ENCODE data around the gene TAC1. TPM values are rescaled to one million over a fixed set of nuclear protein-coding genes. Genes with fewer than 3 reads are reported as not detected.

Gene TAC1
- total and polyA plus RNA-seq, 2 donors (not counting 1 experiment from before 2014, with no cell fraction given) = 0.33 TPM; not detected in 1

DNA sequence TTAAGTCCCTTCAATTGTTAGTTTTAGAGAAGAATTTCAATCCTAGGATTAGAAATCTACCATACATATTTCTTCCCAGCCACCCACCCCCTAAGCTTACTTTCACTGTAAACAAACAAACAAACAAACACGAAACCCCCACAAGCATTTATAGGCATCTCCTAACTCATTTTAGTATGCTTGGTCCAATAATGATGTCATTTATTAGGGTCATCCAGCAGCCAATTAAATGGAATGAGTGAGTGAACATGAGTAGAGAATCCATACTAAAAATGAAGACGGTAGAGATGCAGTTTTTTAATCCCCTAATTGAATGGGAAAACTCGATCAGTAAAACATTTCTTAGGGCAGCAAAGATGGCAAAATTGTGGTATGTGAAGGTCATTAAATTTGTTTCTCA, 3.2 kb downstream of the TAC1 start:
- Histone ChIP-seq H3K4me1 (ENCODE audit: control insufficient read depth, extremely low read depth, insufficient read depth, low read length) (no peaks in the 10 kb centered on the region), H3K9ac (ENCODE audit: insufficient read depth, low read length) (no peak overlapping the region), H3K36me3 (ENCODE audit: control insufficient read depth, insufficient read depth, low read length) (no peaks in the 10 kb centered on the region), H3K9me3 (ENCODE audit: control insufficient read depth, insufficient read depth, low read depth, low read length) (no peaks in the 10 kb centered on the region), H4K20me1 (ENCODE audit: control insufficient read depth, extremely low read depth, insufficient read depth, low read length) (no peaks in the 10 kb centered on the region), H3K27ac (ENCODE audit: insufficient read depth, low read length) (no peak overlapping the region), H3K4me2 (ENCODE audit: extremely low read depth, insufficient read depth, low read length) (no peak overlapping the region), H3K79me2 (ENCODE audit: control insufficient read depth, insufficient read depth, low read length) (no peaks in the 10 kb centered on the region), H3K4me3 (replicated peaks in 1 of 4; ENCODE audit: control extremely low read depth in 1 of 4, insufficient read depth in 1 of 4, low read depth in 3 of 4, low read length in 4 of 4) (no peak overlapping the region), H3K27me3 (ENCODE audit: control insufficient read depth, insufficient read depth, low read length) (peaks cover 19% of the 10 kb centered on the region), H2AFZ (ENCODE audit: low read length) (no peak overlapping the region)
- DNase-seq (ENCODE audit: low read depth in 2 of 2) = no peak
- no peak for TF ChIP-seq CTCF (conservative IDR thresholded peaks at IDR 0.05 in 1 of 2, IDR thresholded peaks at IDR 0.05 in 1 of 2; ENCODE audit: low read depth in 1 of 2, low read length in 2 of 2)
- TF ChIP-seq EZH2 (IDR thresholded peaks at IDR 0.05; ENCODE audit: low read length, missing control alignments) = no peak

- Histone ChIP-seq H3K79me2 (ENCODE audit: control insufficient read depth, insufficient read depth, low read length) (no peaks in the 10 kb centered on the region), H4K20me1 (ENCODE audit: control insufficient read depth, extremely low read depth, insufficient read depth, low read length) (no peaks in the 10 kb centered on the region), H3K27ac (ENCODE audit: insufficient read depth, low read length) (no peak overlapping the region), H3K9ac (ENCODE audit: insufficient read depth, low read length) (no peak overlapping the region), H3K4me1 (ENCODE audit: control insufficient read depth, extremely low read depth, insufficient read depth, low read length) (no peaks in the 10 kb centered on the region), H3K4me2 (ENCODE audit: extremely low read depth, insufficient read depth, low read length) (no peak overlapping the region), H2AFZ (ENCODE audit: low read length) (no peak overlapping the region), H3K9me3 (ENCODE audit: control insufficient read depth, insufficient read depth, low read depth, low read length) (no peaks in the 10 kb centered on the region), H3K27me3 (ENCODE audit: control insufficient read depth, insufficient read depth, low read length) (no peaks in the 10 kb centered on the region), H3K36me3 (ENCODE audit: control insufficient read depth, insufficient read depth, low read length) (no peaks in the 10 kb centered on the region), H3K4me3 (replicated peaks in 1 of 4; ENCODE audit: control extremely low read depth in 1 of 4, insufficient read depth in 1 of 4, low read depth in 3 of 4, low read length in 4 of 4) (no peak overlapping the region)
- no peak for DNase-seq (ENCODE audit: low read depth in 2 of 2)
- TF ChIP-seq CTCF (conservative IDR thresholded peaks at IDR 0.05 in 1 of 2, IDR thresholded peaks at IDR 0.05 in 1 of 2; ENCODE audit: low read depth in 1 of 2, low read length in 2 of 2) (no peak), EZH2 (IDR thresholded peaks at IDR 0.05; ENCODE audit: low read length, missing control alignments) (no peak)
These were observed 16.6 kb downstream of the TAC1 start for GRCh38 chr7:97748482-97748881.

DNA sequence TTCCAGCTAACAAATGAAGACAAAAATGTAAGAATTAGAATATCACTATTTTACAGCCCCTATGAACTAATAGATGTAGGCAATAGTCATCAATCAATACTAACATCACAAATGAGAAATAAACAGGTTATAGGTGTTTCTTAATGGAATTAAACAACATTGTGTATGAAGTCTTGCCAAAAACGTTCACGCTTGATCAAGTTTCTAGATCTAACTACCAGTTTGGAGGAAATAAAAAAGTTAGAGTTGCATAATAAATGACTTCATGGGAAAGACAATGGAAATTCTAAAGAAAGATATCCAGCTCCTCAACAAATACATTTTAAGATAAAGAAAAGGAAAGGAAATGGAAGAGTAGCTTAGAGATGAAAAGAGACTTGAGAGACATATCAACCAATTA, 19.7 kb downstream of the TAC1 start:
- TF ChIP-seq EZH2 (IDR thresholded peaks at IDR 0.05; ENCODE audit: low read length, missing control alignments) (no peak), CTCF (conservative IDR thresholded peaks at IDR 0.05 in 1 of 2, IDR thresholded peaks at IDR 0.05 in 1 of 2; ENCODE audit: low read depth in 1 of 2, low read length in 2 of 2) (no peak)
- no peak overlapping the region for H3K4me2 ChIP-seq (ENCODE audit: extremely low read depth, insufficient read depth, low read length)
- H3K36me3 ChIP-seq (ENCODE audit: control insufficient read depth, insufficient read depth, low read length) = no peaks in the 10 kb centered on the region
- no peaks in the 10 kb centered on the region for H3K79me2 ChIP-seq (ENCODE audit: control insufficient read depth, insufficient read depth, low read length)
- H3K4me3 ChIP-seq (replicated peaks in 1 of 4; ENCODE audit: control extremely low read depth in 1 of 4, insufficient read depth in 1 of 4, low read depth in 3 of 4, low read length in 4 of 4) = no peak overlapping the region
- H3K4me1 ChIP-seq (ENCODE audit: control insufficient read depth, extremely low read depth, insufficient read depth, low read length) = no peaks in the 10 kb centered on the region
- no peaks in the 10 kb centered on the region for H4K20me1 ChIP-seq (ENCODE audit: control insufficient read depth, extremely low read depth, insufficient read depth, low read length)
- H3K27ac ChIP-seq (ENCODE audit: insufficient read depth, low read length) = no peak overlapping the region
- no peaks in the 10 kb centered on the region for H3K9me3 ChIP-seq (ENCODE audit: control insufficient read depth, insufficient read depth, low read depth, low read length)
- H3K9ac ChIP-seq (ENCODE audit: insufficient read depth, low read length) = no peak overlapping the region
- H3K27me3 ChIP-seq (ENCODE audit: control insufficient read depth, insufficient read depth, low read length) = no peaks in the 10 kb centered on the region
- no peak for DNase-seq (ENCODE audit: low read depth in 2 of 2)
- H2AFZ ChIP-seq (ENCODE audit: low read length) = no peak overlapping the region

Data from fibroblast of lung (primary cell).